GM21390 (cell line): Measurements from ENCODE around the gene CLDN19.
A peak's percentile ranks its signal among the peaks of the same experiment; 100 is the strongest.

ENCODE experiments used
- ATAC-seq: cut with Tn5 transposase; IDR thresholded peaks from one replicate; pipeline ENCODE4 v1.9.1; 2021; ENCODE audit not compliant: unreplicated experiment

The CLDN19 gene, protein sequence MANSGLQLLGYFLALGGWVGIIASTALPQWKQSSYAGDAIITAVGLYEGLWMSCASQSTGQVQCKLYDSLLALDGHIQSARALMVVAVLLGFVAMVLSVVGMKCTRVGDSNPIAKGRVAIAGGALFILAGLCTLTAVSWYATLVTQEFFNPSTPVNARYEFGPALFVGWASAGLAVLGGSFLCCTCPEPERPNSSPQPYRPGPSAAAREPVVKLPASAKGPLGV

DNA sequence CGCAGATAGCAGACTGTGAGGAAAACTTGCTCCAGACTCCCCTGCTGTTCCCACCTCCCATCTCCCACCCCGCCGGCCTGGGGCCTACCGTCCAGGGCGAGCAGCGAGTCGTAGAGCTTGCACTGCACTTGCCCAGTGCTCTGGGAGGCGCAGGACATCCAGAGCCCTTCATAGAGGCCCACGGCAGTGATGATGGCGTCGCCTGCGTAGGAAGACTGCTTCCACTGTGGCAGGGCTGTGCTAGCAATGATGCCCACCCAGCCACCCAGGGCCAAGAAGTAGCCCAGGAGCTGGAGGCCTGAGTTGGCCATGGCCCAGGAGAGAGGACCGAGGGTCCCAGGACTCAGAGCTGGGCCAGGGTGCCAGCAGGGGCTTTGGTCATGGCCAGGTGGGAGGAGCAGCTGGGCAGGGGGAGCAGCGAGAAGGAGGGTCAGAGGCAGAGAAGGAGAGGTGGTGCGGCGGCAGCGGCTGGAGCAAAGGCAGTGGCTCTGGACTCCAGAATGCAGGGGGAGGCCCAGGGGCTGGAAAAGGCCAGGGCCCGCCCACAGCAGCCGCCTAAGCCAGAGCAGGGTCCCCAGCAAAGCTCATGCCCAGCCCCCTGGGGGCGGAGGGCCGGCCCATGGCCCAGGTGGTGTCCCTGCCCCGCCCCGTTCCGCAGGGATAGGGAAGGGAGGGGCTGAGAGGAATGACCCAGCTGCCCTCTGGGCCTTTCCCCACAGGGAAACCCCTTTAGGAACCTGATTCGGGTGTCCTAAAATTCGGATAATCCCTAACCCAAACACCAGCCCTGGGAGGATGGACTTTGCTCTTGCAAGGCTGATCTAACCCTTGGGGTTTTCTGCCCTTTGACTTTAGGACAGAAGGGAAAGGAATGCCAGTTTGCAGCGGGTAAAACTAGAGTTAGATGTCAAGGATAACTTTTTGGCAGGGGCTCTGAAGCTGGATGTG is at the start of gene CLDN19:
Gene CLDN19 (minus strand): TSS at position 484 of the 948 bp plus-strand sequence. CDS start 173 bp downstream, at position 311.
- no peak for ATAC-seq

- ATAC-seq = no peak
Observed at GRCh38 chr1:42788021-42788420, 48.0 kb upstream of the CLDN19 start.

GRCh38 chr1:42786097-42786496 is 46.1 kb upstream of the CLDN19 start:
- no peak for ATAC-seq

DNA sequence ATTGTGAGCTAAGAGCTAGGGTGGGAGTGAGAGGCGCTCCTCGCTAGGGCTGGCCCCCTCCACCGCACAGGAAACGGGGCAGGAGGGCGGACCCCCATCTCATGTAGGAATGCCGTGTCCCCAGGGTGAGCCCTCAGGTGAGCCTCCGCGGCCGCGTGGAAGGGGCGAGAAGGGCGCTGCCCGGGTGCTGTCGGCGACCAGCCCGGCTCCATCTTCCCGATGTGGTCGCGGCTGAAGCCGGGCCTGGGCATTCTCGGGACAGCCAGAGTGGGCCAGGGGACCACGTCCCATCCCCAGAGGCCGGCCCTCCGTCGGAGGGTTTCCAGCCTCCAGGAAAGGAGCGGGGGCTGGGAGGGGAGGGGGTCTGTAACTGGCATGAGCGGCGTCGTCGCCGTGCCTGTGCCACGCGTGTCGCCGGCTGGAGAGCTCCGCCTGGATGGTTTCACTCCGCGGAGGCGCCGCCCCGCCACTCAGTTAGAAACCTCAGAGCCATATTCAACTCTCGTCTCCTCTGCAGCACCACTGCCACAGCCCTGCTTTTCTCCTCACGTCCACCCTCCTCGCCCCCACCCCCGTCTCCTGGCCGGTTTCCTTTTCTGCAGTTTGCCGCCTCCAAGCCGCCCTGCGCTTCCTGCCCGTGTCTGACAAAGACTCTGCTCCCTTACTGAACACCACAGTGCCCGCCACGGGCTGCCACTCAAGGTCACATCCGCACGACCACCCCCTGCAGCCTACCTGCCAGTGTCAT is 45.1 kb upstream of the CLDN19 start, which contains the start of gene TMEM269:
Gene TMEM269 (plus strand): TSS at position 46 of the 748 bp plus-strand sequence. CDS start 4,903 bp downstream, outside the sequence.
- ATAC-seq = no peak

- ATAC-seq = no peak
Observed at GRCh38 chr1:42784547-42784945, 44.5 kb upstream of the CLDN19 start.

- ATAC-seq = no peak
Observed at GRCh38 chr1:42783092-42783491, 43.1 kb upstream of the CLDN19 start.

DNA sequence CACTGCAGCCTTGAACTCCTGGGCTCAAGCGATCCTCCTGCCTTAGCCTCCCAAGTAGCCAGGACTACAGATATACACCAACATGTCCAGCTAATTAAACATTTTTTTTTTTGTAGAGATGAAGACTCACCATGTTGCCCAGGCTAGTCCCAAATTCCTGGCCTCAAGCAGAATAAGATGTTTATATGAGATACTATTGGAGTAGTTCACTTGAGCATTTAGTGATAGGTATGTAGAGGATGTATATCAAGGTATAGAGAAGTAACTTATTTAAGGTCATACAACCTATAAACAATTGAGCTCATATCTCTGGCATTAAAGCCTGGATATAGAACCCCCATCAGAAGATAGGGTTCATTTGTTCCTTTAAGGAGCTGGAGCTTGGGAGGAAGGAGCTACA is 40.1 kb upstream of the CLDN19 start:
- ATAC-seq = no peak

GRCh38 chr1:42779725-42780124 is 39.7 kb upstream of the CLDN19 start:
- no peak for ATAC-seq

- no peak for ATAC-seq
Observed at GRCh38 chr1:42777852-42778251, 37.8 kb upstream of the CLDN19 start.

DNA sequence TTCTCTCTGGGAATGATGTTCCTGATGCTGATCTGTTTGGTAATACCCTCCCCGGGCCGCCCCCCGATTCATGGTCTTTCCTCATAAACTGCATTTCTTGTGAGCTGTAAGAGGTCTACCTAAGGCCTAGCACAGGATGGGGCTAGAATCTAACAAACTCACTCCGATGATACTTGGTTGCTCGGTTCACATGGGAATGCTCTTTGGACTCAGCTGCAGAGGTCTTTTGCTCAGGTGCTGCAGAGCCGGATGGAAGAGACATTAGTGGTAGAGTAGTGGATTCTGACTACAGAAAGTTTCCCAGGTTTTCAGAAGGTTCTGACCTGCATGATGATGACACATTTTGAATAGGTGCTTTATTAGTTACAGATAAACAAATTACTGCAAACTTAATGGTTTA is 36.5 kb upstream of the CLDN19 start:
- no peak for ATAC-seq

- ATAC-seq = no peak
Observed at GRCh38 chr1:42774928-42775526, 35.0 kb upstream of the CLDN19 start.

DNA sequence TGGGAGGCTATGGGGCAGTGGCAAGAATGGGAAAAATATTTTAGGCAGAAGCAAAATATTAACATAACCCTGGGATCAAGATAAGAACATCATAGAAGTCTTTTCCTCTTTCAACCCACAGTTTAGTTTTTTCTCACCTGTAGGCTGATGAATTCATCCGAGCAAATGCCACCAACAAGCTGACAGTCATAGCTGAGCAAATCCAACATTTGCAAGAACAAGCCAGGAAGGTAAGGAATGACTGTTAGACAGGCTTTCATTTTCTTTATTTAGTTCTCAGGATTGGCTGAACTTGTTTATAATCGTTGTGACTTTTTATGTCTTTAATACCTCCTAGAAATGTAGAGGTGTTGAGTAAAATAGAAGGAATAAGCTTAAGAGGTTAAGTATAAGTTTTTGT is 33.4 kb upstream of the CLDN19 start:
- ATAC-seq = no peak

DNA sequence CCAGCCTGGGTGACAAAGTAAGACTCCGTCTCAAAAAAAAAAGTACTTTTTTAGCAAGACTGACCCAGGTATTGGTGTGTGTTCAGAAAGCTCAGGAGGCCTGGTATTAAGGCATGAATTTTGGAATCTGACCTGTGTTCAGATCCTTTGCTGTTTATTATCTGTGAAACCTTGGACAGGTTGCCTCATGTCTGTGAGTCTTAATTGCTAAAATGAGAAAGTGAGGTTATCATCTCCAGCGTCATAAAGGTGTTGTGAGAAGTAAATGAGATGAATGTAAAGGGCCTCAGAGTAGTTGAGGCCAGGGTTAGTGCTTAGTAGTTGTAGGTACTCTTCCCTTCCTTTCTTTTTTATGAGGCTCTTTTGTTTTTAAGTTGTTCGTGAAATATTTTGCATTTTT is 29.8 kb upstream of the CLDN19 start:
- ATAC-seq = no peak

DNA sequence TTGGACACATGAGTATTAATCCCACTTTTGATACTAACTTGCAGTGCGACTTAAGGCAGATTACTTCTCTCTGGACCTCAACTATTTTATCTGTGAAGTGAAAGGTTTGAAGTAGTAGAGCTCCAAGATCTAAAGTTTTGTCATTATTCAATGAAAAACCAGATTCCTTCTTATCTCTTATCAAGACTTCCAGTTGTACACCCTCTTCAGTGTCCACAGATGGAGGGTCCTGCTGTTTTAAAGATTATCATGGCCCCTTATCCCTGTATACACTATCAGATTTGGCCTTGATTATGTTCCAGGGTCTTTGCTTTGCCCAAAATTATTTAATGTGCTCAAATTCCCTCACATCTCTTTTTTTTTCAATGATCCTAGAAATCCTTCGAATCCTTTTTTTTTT is 28.1 kb upstream of the CLDN19 start:
- ATAC-seq = no peak

DNA sequence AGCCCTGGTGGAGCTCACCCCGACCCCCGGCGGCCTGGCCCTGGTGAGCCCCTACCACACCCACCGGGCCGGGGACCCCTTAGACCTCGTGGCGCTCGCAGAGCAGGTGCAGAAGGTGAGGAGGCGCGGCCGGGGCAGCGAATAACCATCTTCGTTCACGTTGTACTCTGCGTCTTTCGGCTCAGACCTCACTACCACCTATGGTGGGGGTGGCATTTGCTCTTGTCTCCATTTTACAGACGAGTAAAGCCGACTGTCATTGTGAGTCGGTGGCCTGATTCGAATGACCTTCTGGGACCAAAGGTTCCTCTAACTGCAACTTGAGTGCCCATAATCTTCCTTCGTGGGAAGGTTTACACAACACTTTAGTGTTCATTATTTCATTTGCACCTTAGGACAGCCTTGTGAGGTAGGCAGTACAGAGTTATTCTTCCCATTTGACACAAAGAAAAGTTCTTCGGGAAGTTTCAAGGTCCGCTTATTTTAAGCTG is 27.5 kb upstream of the CLDN19 start:
- peak; percentile 23 for ATAC-seq

- ATAC-seq = peak; percentile 89
Observed at GRCh38 chr1:42766741-42767509, 26.9 kb upstream of the CLDN19 start, which contains the start of the genes C1orf50 and P3H1. Gene C1orf50, plus strand, starts transcription at chr1:42767249. Its CDS starts 63 bp downstream, at chr1:42767312. Gene P3H1, minus strand, starts transcription at chr1:42767028. Its CDS starts 57 bp downstream, at chr1:42766971.

- peak; percentile 26 for ATAC-seq
Observed at GRCh38 chr1:42765832-42766740, 26.1 kb upstream of the CLDN19 start.

DNA sequence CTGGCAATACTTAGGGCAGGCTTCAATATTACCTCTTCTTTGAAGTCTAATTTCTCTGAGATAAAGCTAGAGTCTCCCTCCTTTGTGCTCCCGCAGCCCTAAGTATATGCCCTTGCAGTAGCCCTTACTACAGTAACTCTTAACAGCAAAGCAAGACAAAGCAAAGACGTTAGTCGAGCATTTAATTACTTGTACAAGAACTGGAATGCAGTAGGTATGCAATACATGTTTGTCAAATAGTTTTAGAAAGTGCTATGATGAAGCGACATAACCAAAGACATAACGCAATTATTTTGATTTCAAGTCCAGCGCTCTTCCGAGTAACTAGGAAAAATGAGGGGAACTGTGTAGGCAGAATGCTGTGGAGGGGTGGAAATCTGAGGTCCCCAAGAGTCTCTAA is 25.2 kb upstream of the CLDN19 start:
- ATAC-seq = no peak

GRCh38 chr1:42762269-42762668 is 22.2 kb upstream of the CLDN19 start:
- ATAC-seq = no peak
